ENCODE data around the gene ABCF2.

GRCh38 chr7:151273651-151274390, 46.8 kb upstream of the ABCF2 start:
- TF ChIP-seq, protein P1, sequence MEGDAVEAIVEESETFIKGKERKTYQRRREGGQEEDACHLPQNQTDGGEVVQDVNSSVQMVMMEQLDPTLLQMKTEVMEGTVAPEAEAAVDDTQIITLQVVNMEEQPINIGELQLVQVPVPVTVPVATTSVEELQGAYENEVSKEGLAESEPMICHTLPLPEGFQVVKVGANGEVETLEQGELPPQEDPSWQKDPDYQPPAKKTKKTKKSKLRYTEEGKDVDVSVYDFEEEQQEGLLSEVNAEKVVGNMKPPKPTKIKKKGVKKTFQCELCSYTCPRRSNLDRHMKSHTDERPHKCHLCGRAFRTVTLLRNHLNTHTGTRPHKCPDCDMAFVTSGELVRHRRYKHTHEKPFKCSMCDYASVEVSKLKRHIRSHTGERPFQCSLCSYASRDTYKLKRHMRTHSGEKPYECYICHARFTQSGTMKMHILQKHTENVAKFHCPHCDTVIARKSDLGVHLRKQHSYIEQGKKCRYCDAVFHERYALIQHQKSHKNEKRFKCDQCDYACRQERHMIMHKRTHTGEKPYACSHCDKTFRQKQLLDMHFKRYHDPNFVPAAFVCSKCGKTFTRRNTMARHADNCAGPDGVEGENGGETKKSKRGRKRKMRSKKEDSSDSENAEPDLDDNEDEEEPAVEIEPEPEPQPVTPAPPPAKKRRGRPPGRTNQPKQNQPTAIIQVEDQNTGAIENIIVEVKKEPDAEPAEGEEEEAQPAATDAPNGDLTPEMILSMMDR (conservative IDR thresholded peaks at IDR 0.05; ENCODE audit: low read length): no peak
- no peak for TF ChIP-seq EZH2phosphoT487 (IDR thresholded peaks at IDR 0.05; ENCODE audit: borderline replicate concordance, low read depth, low read length)

All from OCI-LY7 (cell line).